ENCODE results near the gene ITIH4. TPM values are rescaled to one million over a fixed set of nuclear protein-coding genes. Genes with fewer than 3 reads are reported as not detected.
A peak's percentile ranks its signal among the peaks of the same experiment; 100 is the strongest.

Gene ITIH4
- total RNA-seq, 2 donors from 2014 or later: 50.6 to 51.4 TPM

DNA sequence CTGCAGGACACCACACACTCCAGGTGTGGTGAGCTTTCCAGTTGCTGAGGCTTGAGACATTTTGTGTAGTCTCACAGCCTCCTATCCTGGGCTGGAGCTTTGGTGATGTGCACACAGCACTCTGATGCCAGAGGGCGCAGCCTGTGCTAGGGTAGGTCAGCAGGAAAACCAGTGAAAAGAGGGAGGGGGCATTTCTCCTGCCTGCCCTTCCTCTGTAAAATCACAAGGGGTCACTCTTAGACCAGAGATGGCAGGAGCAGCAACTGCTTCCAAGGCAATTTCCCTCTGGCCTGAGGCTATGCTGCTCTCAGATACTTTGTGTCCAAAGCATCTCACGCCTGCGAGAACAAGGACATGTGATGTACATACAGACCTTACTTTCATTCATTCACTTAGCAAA is 20.9 kb upstream of the ITIH4 start:
- ATAC-seq (ENCODE audit: insufficient number of reproducible peaks, low FRiP score, low read depth) (no peak), DNase-seq (ENCODE audit: low spot score) (no peak)
- Histone ChIP-seq H3K4me1 (ENCODE audit: control insufficient read depth in 1 of 2, low read depth in 2 of 2) (peaks cover 0 to 3% of the 10 kb centered on the region in 2 donors), H3K4me3 (no peak overlapping the region), H3K36me3 (peaks cover 32% of the 10 kb centered on the region), H3K9me3 (no peaks in the 10 kb centered on the region), H3K27ac (no peak overlapping the region), H3K27me3 (replicated peaks; ENCODE audit: insufficient read depth) (no peaks in the 10 kb centered on the region)
- TF ChIP-seq, protein P1, sequence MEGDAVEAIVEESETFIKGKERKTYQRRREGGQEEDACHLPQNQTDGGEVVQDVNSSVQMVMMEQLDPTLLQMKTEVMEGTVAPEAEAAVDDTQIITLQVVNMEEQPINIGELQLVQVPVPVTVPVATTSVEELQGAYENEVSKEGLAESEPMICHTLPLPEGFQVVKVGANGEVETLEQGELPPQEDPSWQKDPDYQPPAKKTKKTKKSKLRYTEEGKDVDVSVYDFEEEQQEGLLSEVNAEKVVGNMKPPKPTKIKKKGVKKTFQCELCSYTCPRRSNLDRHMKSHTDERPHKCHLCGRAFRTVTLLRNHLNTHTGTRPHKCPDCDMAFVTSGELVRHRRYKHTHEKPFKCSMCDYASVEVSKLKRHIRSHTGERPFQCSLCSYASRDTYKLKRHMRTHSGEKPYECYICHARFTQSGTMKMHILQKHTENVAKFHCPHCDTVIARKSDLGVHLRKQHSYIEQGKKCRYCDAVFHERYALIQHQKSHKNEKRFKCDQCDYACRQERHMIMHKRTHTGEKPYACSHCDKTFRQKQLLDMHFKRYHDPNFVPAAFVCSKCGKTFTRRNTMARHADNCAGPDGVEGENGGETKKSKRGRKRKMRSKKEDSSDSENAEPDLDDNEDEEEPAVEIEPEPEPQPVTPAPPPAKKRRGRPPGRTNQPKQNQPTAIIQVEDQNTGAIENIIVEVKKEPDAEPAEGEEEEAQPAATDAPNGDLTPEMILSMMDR (IDR thresholded peaks at IDR 0.05): peak; percentile 46

DNA sequence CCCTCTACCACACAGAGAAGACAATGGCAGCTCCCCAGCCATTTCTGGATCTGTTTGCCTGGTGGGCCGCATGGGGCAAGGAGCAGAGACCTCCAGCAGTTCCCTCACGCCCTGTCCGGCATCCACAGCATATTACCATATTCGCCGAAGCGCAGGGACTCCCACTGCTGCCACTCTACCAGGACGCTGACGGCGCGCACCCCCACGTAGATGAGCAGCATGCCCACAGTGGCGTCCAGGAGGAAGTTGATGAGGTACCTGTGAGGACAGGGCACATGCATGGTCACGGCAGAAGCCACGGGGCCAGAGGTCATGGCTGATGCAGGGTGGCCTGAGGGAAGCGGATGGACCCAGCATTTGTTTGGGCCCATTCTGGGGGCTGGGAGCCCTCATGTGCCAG is 19.2 kb upstream of the ITIH4 start:
- Histone ChIP-seq H3K4me1 (ENCODE audit: control insufficient read depth in 1 of 2, low read depth in 2 of 2) (peaks cover 7 to 19% of the 10 kb centered on the region in 2 donors), H3K27me3 (replicated peaks; ENCODE audit: insufficient read depth) (no peaks in the 10 kb centered on the region), H3K36me3 (peaks cover 32% of the 10 kb centered on the region), H3K27ac (no peak overlapping the region), H3K4me3 (no peak overlapping the region), H3K9me3 (no peaks in the 10 kb centered on the region)
- ATAC-seq (ENCODE audit: insufficient number of reproducible peaks, low FRiP score, low read depth) (no peak), DNase-seq (ENCODE audit: low spot score) (no peak)
- TF ChIP-seq, protein P1 (IDR thresholded peaks at IDR 0.05): no peak

DNA sequence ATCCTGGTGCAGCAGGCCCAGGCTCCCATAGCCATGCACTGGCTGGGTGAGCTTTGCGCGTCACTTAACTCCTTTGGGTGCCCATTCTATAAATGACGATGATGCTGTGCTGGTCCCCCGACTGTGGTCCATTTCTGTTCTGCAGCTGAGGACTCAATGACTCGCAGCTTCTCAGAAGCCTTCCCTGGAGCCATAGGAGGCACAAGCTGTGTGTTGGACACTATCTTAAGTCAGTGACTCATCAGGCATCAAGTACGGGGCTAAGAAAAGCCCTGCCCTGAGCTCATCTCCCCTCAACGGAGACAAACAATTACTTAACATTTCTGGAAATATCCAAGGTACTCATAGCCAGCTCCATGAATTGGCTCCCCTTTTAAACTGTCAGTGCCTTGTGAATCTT is 18.1 kb upstream of the ITIH4 start:
- H3K27ac ChIP-seq: peak overlapping the region; percentile 0 to 37
- no peak for DNase-seq (ENCODE audit: low spot score)

GRCh38 chr3:52847726-52848125 is 17.3 kb upstream of the ITIH4 start:
- H3K27ac ChIP-seq: peak overlapping the region in 1 of 2 donors; percentile 32
- H3K36me3 ChIP-seq: peaks cover 32% of the 10 kb centered on the region
- no peak overlapping the region for H3K4me3 ChIP-seq
- H3K9me3 ChIP-seq: no peaks in the 10 kb centered on the region
- peaks cover 24 to 38% of the 10 kb centered on the region in 2 donors for H3K4me1 ChIP-seq (ENCODE audit: control insufficient read depth in 1 of 2, low read depth in 2 of 2)
- no peaks in the 10 kb centered on the region for H3K27me3 ChIP-seq (replicated peaks; ENCODE audit: insufficient read depth)
- DNase-seq (ENCODE audit: low spot score) (no peak), ATAC-seq (ENCODE audit: insufficient number of reproducible peaks, low FRiP score, low read depth) (no peak)
- TF ChIP-seq, protein P1 (IDR thresholded peaks at IDR 0.05): no peak

More for the DNA sequence above, 18.1 kb upstream of the ITIH4 start:
- Histone ChIP-seq H3K9me3 (no peaks in the 10 kb centered on the region), H3K27me3 (replicated peaks; ENCODE audit: insufficient read depth) (no peaks in the 10 kb centered on the region), H3K4me1 (ENCODE audit: control insufficient read depth in 1 of 2, low read depth in 2 of 2) (peaks cover 18 to 29% of the 10 kb centered on the region in 2 donors), H3K4me3 (no peak overlapping the region), H3K36me3 (peaks cover 32% of the 10 kb centered on the region)
- TF ChIP-seq, protein P1 (IDR thresholded peaks at IDR 0.05): no peak
- ATAC-seq (ENCODE audit: insufficient number of reproducible peaks, low FRiP score, low read depth): no peak

DNA sequence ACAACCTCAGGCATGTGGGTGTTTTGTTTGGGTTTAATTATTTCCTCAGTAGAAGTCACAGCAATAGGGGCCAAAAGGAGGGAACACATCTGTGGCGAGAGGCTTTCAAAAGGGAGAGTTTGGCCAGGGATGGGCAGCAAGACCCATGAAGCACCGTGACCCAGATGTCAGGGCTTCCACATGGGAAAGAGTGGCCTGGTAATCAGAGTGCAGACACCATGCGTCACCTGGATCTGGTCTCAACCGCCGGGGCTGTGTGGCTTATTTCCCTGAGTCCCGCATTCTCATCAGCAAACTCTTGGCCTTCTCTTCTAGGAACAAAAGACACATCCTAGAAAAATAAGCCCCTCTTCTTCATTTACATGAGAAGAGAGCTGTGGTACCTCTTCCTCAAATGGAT is 16.8 kb upstream of the ITIH4 start:
- Histone ChIP-seq H3K4me1 (ENCODE audit: control insufficient read depth in 1 of 2, low read depth in 2 of 2) (peaks cover 24 to 43% of the 10 kb centered on the region in 2 donors), H3K36me3 (peaks cover 33% of the 10 kb centered on the region), H3K9me3 (no peaks in the 10 kb centered on the region), H3K27ac (peak overlapping the region in 1 of 2 donors; percentile 96), H3K4me3 (no peak overlapping the region), H3K27me3 (replicated peaks; ENCODE audit: insufficient read depth) (no peaks in the 10 kb centered on the region)
- DNase-seq (ENCODE audit: low spot score) (no peak), ATAC-seq (ENCODE audit: insufficient number of reproducible peaks, low FRiP score, low read depth) (no peak)
- TF ChIP-seq, protein P1 (IDR thresholded peaks at IDR 0.05): no peak

All from thoracic aorta (tissue), 2 donors.